T-cell (primary cell): ENCODE measurements around the gene RNU7-1. TPM values are rescaled to one million over a fixed set of nuclear protein-coding genes. Genes with fewer than 3 reads are reported as not detected.
A peak's percentile ranks its signal among the peaks of the same experiment; 100 is the strongest.

Experiments
- ATAC-seq, 4 experiments: fragments of 200-7000 bp in 3 of 4; fragments of 150-1000 bp in 1 of 4; cut with Tn5 transposase; replicated peaks in 1 of 4; 1 replicate in 3 of 4; 2 replicates in 1 of 4; pipeline ENCODE4 v1.10.0; 2021; ENCODE audit warnings: moderate library complexity in 3 of 4, mild to moderate bottlenecking in 2 of 4, moderate number of reproducible peaks in 1 of 4
- CTCF ChIA-PET, 2 donors: fragments of 300-600 bp; sonication (Branson Sonifier 250); formaldehyde crosslinking; loops; one replicate each; lab custom pipeline; 2022; ENCODE audit warnings: antibody characterized with exemption in 2 of 2; lab: Charles Lee
- POLR2A ChIA-PET, 2 donors: fragments of 300-600 bp; sonication (Branson Sonifier 250); formaldehyde crosslinking; loops; one replicate each; lab custom pipeline; 2022; ENCODE audit warnings: antibody characterized with exemption in 2 of 2; lab: Charles Lee
- DNase-seq, 35 experiments: peaks; one replicate each; pipeline versions ENCODE4 v3.0.0 to v3.0.0-alpha.2; 2013 to 2023
- H3K27ac ChIP-seq: one replicate; pipeline ENCODE4 v1.5.1; 2013; ENCODE audit warnings: low read length
- H3K27me3 ChIP-seq, 2 experiments: replicated peaks in 1 of 2; 1 replicate in 1 of 2; 2 replicates in 1 of 2; pipeline versions ENCODE4 v1.6.1 to v1.7.0; 2013; ENCODE audit warnings: low read length in 1 of 2, mixed read lengths in 1 of 2; ENCODE audit not compliant: control insufficient read depth in 2 of 2, insufficient read depth in 2 of 2; ENCODE audit errors: extremely low read depth in 1 of 2
- H3K36me3 ChIP-seq, 2 donors: 1 replicate in 1 of 2; 2 replicates in 1 of 2; pipeline versions ENCODE4 v1.6.1 to v1.7.0; 2013; ENCODE audit warnings: low read length in 1 of 2; ENCODE audit not compliant: control insufficient read depth in 2 of 2, insufficient read depth in 1 of 2; ENCODE audit errors: extremely low read depth in 1 of 2
- H3K4me1 ChIP-seq, 2 experiments: 1 replicate in 1 of 2; 2 replicates in 1 of 2; pipeline versions ENCODE4 v1.6.1 to v1.7.0; 2013; ENCODE audit warnings: low read length in 2 of 2, mixed read lengths in 1 of 2; ENCODE audit not compliant: insufficient read depth in 2 of 2, control insufficient read depth in 1 of 2; ENCODE audit errors: extremely low read depth in 1 of 2
- H3K4me3 ChIP-seq, 2 donors: 1 replicate in 1 of 2; 2 replicates in 1 of 2; pipeline versions ENCODE4 v1.5.1 to v1.7.0; 2013; ENCODE audit warnings: mild to moderate bottlenecking in 2 of 2, low read length in 1 of 2, moderate library complexity in 1 of 2; ENCODE audit not compliant: control insufficient read depth in 1 of 2; ENCODE audit errors: extremely low read depth in 1 of 2
- H3K9me3 ChIP-seq: 2 replicates; pipeline ENCODE4 v1.7.0; 2013
- H3K27ac Mint-ChIP-seq, 2 donors: one replicate each; pipeline ENCODE4 v1.8.0; 2020 to 2021; ENCODE audit warnings: mild to moderate bottlenecking in 2 of 2, mixed read lengths in 2 of 2
- H3K27me3 Mint-ChIP-seq, 2 donors: one replicate each; pipeline ENCODE4 v1.8.0; 2021 to 2022; ENCODE audit warnings: mixed read lengths in 2 of 2
- H3K36me3 Mint-ChIP-seq: one replicate; pipeline ENCODE4 v1.8.0; 2021; ENCODE audit warnings: mixed read lengths
- H3K4me1 Mint-ChIP-seq, 3 donors: one replicate each; pipeline ENCODE4 v1.8.0; 2020 to 2022; ENCODE audit warnings: mixed read lengths in 3 of 3, mild to moderate bottlenecking in 1 of 3
- H3K4me3 Mint-ChIP-seq, 3 donors: one replicate each; pipeline ENCODE4 v1.8.0; 2020 to 2022; ENCODE audit warnings: mild to moderate bottlenecking in 3 of 3, mixed read lengths in 3 of 3, moderate library complexity in 3 of 3
- H3K9me3 Mint-ChIP-seq, 3 donors: one replicate each; pipeline ENCODE4 v1.8.0; 2020 to 2022; ENCODE audit warnings: mixed read lengths in 3 of 3
- WGBS: methylation state at CpG from one replicate; pipeline ENCODE4 v1.1.5; 2013; ENCODE audit warnings: missing lambda C conversion rate; ENCODE audit not compliant: insufficient coverage; 5-methylcytosine and 5-hydroxymethylcytosine counted together
- total RNA-seq, 35 experiments: library from RNA in 6 of 35; stranded (reverse) in 6 of 35; fragments of 120-200 nt in 1 of 35; gene quantifications; one replicate each; pipeline versions ENCODE4 v1.2.1 to v1.2.4 and lab custom pipeline; 2013 to 2026

RNU7-1 gene
- total RNA-seq, 5 donors from 2014 or later (not counting 1 experiment from before 2014, with no cell fraction given) = not detected

GRCh38 chr12:6944381-6945186 lies 968 bp downstream of the RNU7-1 start:
- H3K9me3 Mint-ChIP-seq = no peaks in the 10 kb centered on the region
- peaks cover 0 to 7% of the 10 kb centered on the region in 2 donors for H3K36me3 ChIP-seq
- peak overlapping the region; percentile 88 to 98 (median 91) for H3K4me3 Mint-ChIP-seq
- CTCF ChIA-PET = interaction anchor here (0.6 to 8.2 kb wide), 17 partner anchors 14 to 210 kb away, joined by 3 to 126 read pairs (median 11); partner anchors contain the start of genes C1RL (in 1 of the 2), CDCA3 (in 1 of the 2), LPCAT3 (in 1 of the 2) and SPSB2 (in 1 of the 2)
- H3K27ac Mint-ChIP-seq = peak overlapping the region; percentile 97 to 100
- peak overlapping the region; percentile 81 to 89 for H3K4me3 ChIP-seq
- peak overlapping the region; percentile 97 for H3K27ac ChIP-seq
- peak; percentile 74 to 93 (median 82) for DNase-seq
- POLR2A ChIA-PET = interaction anchor here (0.7 to 3.2 kb wide), 20 partner anchors 8 to 192 kb away, joined by 3 to 22 read pairs (median 6); partner anchors contain the start of genes CDCA3 (in 1 of the 2), MLF2 (in 1 of the 2), SPSB2 (in 1 of the 2) and USP5 (in 1 of the 2)
- peaks cover 28 to 72% of the 10 kb centered on the region in 2 experiments for H3K4me1 ChIP-seq
- H3K27me3 Mint-ChIP-seq = no peaks in the 10 kb centered on the region
- peaks cover 63 to 69% (median 68%) of the 10 kb centered on the region in 3 donors for H3K4me1 Mint-ChIP-seq
- H3K9me3 ChIP-seq = no peaks in the 10 kb centered on the region
- WGBS = under 1% methylated on average over 36 of the region's 48 CpGs
- H3K36me3 Mint-ChIP-seq = no peaks in the 10 kb centered on the region
- H3K27me3 ChIP-seq = no peaks in the 10 kb centered on the region
- peak; percentile 53 to 69 (median 65) for ATAC-seq

GRCh38 chr12:6945613-6946012 lies 2.0 kb downstream of the RNU7-1 start:
- Histone ChIP-seq H3K4me3 (peak overlapping the region; percentile 58 to 81), H3K27me3 (no peaks in the 10 kb centered on the region), H3K9me3 (no peaks in the 10 kb centered on the region), H3K4me1 (peaks cover 36 to 83% of the 10 kb centered on the region in 2 experiments), H3K36me3 (peaks cover 0 to 7% of the 10 kb centered on the region in 2 donors), H3K27ac (peak overlapping the region; percentile 97)
- H3K4me1 Mint-ChIP-seq = peaks cover 73 to 78% (median 77%) of the 10 kb centered on the region in 3 donors
- no peaks in the 10 kb centered on the region for H3K9me3 Mint-ChIP-seq
- ChIA-PET CTCF (interaction anchor here (0.6 to 8.2 kb wide), 11 partner anchors 9 to 163 kb away, joined by 3 to 126 read pairs (median 8); partner anchors contain the start of genes C1RL (in 1 of the 2) and LPCAT3 (in 1 of the 2)), POLR2A (interaction anchor here (0.8 to 3.2 kb wide), 4 partner anchors 11 to 40 kb away, joined by 3 to 22 read pairs (median 4); no protein-coding TSS in a partner anchor)
- no peaks in the 10 kb centered on the region for H3K27me3 Mint-ChIP-seq
- H3K4me3 Mint-ChIP-seq = peak overlapping the region; percentile 88 to 98 (median 91)
- 87% methylated on average over 10 of the region's 11 CpGs for WGBS
- H3K27ac Mint-ChIP-seq = peak overlapping the region; percentile 97 to 100
- DNase-seq = no peak
- H3K36me3 Mint-ChIP-seq = no peaks in the 10 kb centered on the region
- no peak for ATAC-seq

GRCh38 chr12:6946033-6946919 lies 2.7 kb downstream of the RNU7-1 start:
- peaks cover 37 to 88% of the 10 kb centered on the region in 2 experiments for H3K4me1 ChIP-seq
- ATAC-seq = peak; percentile 6 to 14 (median 11)
- no peaks in the 10 kb centered on the region for H3K27me3 ChIP-seq
- H3K36me3 ChIP-seq = peaks cover 0 to 7% of the 10 kb centered on the region in 2 donors
- H3K27ac ChIP-seq = peak overlapping the region; percentile 97
- Mint-ChIP-seq H3K27ac (peak overlapping the region; percentile 97 to 100), H3K4me3 (peak overlapping the region; percentile 77 to 91 (median 88)), H3K27me3 (no peaks in the 10 kb centered on the region), H3K4me1 (peaks cover 78 to 82% (median 82%) of the 10 kb centered on the region in 3 donors), H3K9me3 (no peaks in the 10 kb centered on the region), H3K36me3 (no peaks in the 10 kb centered on the region)
- ChIA-PET CTCF (interaction anchor here (0.5 to 8.2 kb wide), 9 partner anchors 13 to 412 kb away, joined by 3 to 126 read pairs (median 6); partner anchors contain the start of gene SPSB2 (in 1 of the 2)), POLR2A (interaction anchor here (0.5 to 3.2 kb wide), 4 partner anchors 11 to 41 kb away, joined by 3 to 22 read pairs (median 3); no protein-coding TSS in a partner anchor)
- 13% methylated on average over 19 of the region's 32 CpGs for WGBS
- peak overlapping the region; percentile 58 to 81 for H3K4me3 ChIP-seq
- peak in 21 of 35 experiments; percentile 31 to 76 (median 49) for DNase-seq
- H3K9me3 ChIP-seq = no peaks in the 10 kb centered on the region

DNA sequence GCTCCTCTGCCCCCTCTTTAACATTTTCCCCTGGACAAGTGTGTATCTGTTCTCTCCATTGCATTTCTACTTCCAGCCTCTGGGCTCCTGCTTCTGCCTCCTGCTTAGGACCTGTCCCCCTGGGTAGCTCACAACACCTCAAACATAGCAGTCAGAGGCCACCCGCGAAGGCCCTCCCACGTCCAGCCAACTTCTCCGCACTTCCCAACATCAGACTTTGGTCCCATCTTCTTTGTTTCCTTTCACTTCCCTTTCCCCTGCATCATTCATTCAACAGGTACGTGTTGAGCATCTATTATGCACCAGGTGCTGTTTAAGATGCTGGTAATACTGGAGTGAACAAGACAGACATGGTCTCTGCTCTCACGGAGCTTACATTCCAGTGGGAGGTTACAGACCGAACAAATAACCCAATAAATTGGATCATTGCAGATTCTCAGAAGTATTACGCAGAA lies 3.3 kb downstream of the RNU7-1 start:
- no peaks in the 10 kb centered on the region for H3K9me3 ChIP-seq
- no peak for DNase-seq
- peaks cover 0 to 7% of the 10 kb centered on the region in 2 donors for H3K36me3 ChIP-seq
- CTCF ChIA-PET = interaction anchor here (0.9 to 8.2 kb wide), 7 partner anchors 13 to 162 kb away, joined by 3 to 126 read pairs (median 7); partner anchors contain the start of genes C1RL (in 1 of the 2) and SPSB2 (in 1 of the 2)
- 36% methylated on average over 5 of the region's 8 CpGs for WGBS
- POLR2A ChIA-PET = interaction anchor here (0.5 to 1.0 kb wide), 2 partner anchors 10 kb away, joined by 3 to 4 read pairs; no protein-coding TSS in a partner anchor
- no peak for ATAC-seq
- H3K36me3 Mint-ChIP-seq = no peaks in the 10 kb centered on the region
- H3K27me3 ChIP-seq = no peaks in the 10 kb centered on the region
- H3K27me3 Mint-ChIP-seq = no peaks in the 10 kb centered on the region
- no peaks in the 10 kb centered on the region for H3K9me3 Mint-ChIP-seq
- H3K4me3 ChIP-seq = peak overlapping the region; percentile 58 to 81
- peak overlapping the region; percentile 77 to 91 (median 88) for H3K4me3 Mint-ChIP-seq
- peaks cover 76 to 82% (median 82%) of the 10 kb centered on the region in 3 donors for H3K4me1 Mint-ChIP-seq
- peak overlapping the region; percentile 97 to 100 for H3K27ac Mint-ChIP-seq
- peaks cover 37 to 88% of the 10 kb centered on the region in 2 experiments for H3K4me1 ChIP-seq
- H3K27ac ChIP-seq = peak overlapping the region; percentile 97

DNA sequence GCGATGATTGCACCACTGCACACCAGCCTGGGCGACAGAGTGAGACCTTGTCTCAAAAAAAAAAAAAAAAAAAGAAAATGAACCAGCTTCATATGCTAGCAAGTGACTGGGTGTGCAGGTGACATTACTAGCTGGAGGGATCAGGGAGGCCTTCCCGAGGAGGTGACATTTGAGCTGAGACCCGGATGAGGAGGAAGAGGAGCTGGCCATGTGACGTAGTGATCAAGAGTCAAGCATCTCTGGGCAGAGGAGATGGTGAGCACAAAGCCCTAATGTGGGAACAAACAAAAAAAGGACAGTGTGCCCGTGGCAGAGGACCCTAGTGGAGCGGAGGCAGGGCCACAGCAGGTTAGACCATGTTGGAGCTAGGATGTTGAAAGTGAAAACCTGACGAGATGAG lies 4.0 kb downstream of the RNU7-1 start:
- CTCF ChIA-PET = interaction anchor here (0.5 to 8.2 kb wide), 10 partner anchors 8 to 161 kb away, joined by 3 to 126 read pairs (median 6); partner anchors contain the start of gene C1RL (in 1 of the 2)
- Histone ChIP-seq H3K9me3 (no peaks in the 10 kb centered on the region), H3K27me3 (no peaks in the 10 kb centered on the region), H3K4me1 (peaks cover 37 to 84% of the 10 kb centered on the region in 2 experiments), H3K36me3 (peaks cover 0 to 7% of the 10 kb centered on the region in 2 donors), H3K4me3 (no peak overlapping the region), H3K27ac (peak overlapping the region; percentile 97)
- Mint-ChIP-seq H3K4me1 (peaks cover 71 to 88% (median 78%) of the 10 kb centered on the region in 3 donors), H3K9me3 (no peaks in the 10 kb centered on the region), H3K27me3 (no peaks in the 10 kb centered on the region), H3K36me3 (no peaks in the 10 kb centered on the region), H3K4me3 (peak overlapping the region; percentile 4 to 88 (median 43)), H3K27ac (peak overlapping the region; percentile 97 to 100)
- 85% methylated on average over 5 of the region's 8 CpGs for WGBS
- POLR2A ChIA-PET = interaction anchor here in 1 of 2 donors (0.5 to 1.0 kb wide), 4 partner anchors 10 to 82 kb away, joined by 3 to 5 read pairs (median 4); no protein-coding TSS in a partner anchor
- no peak for ATAC-seq
- DNase-seq = no peak
